Spleen (tissue), 7 donors: Measurements from ENCODE around the gene LRRN2.

Source experiments
- CTCF ChIP-seq, 11 experiments: fragments of 200-600 bp in 7 of 11; fragments of 450-650 bp in 4 of 11; sonication (generic) in 4 of 11; IDR thresholded peaks in 8 of 11; conservative IDR thresholded peaks in 3 of 11; 1 replicate in 7 of 11; 2 replicates in 4 of 11; pipeline versions ENCODE4 v1.4.0 to v1.8.0; 2016 to 2021; ENCODE audit warnings: antibody characterized with exemption in 11 of 11, inconsistent platforms in 4 of 11, mild to moderate bottlenecking in 1 of 11
- POLR2AphosphoS5 ChIP-seq, 3 donors: sonication (generic); formaldehyde crosslinking; IDR thresholded peaks; one replicate each; pipeline ENCODE4 v1.5.1; 2017; ENCODE audit warnings: antibody characterized with exemption in 3 of 3
- donor health status: DM: no; HTN: no; CAD: no; lungs with moderate emphysema.
- donor health status: DM: no; HTN: no; CAD: no.
- donor health status: DM: no; HTN: no; CAD: no.

- no peak for TF ChIP-seq CTCF (IDR thresholded peaks at IDR 0.05 in 8 of 11, conservative IDR thresholded peaks at IDR 0.05 in 3 of 11)
- TF ChIP-seq POLR2AphosphoS5 (IDR thresholded peaks at IDR 0.05): peak in 1 of 3 donors; percentile 32
Measured at GRCh38 chr1:204630132-204630905, 55.2 kb downstream of the LRRN2 start.
